GM08714 (cell line): ENCODE measurements around the gene TSNAX.
"Not testable (repeated sequence)": the region's sequence is repeated elsewhere in the genome, so short reads cannot be mapped to it uniquely, and the experiment has no call there.

Experiments
- H3K4me3 ChIP-seq: fragments of 200-500 bp; sonication (Bioruptor generic); 2 replicates; pipeline ENCODE4 v1.5.1; 2014; ENCODE audit warnings: mild to moderate bottlenecking, low read length, inconsistent platforms
- ZNF274 ChIP-seq: IDR thresholded peaks from 2 replicates; pipeline ENCODE4 v1.6.1; 2012; ENCODE audit warnings: mild to moderate bottlenecking, low read depth, low read length

TSNAX gene

DNA sequence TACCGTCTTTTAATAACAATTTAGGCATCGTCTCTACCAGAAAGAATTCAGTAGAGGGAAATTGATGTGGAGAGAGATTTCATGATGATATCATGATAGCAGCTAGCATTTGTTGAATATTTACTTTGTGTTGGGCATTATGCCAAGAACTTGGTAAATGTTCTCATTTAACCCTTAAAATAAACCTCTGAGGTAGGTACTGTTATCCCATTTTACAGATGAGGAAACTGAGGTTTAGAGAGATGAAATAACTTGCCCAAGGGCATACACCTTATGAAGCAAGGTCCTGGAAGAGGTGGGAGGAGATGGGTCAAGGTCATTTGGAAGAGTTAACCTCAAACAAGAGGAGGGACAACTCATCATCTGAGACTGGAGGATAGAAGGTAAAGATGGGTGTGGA is 34.8 kb downstream of the TSNAX start:
- no peak overlapping the region for H3K4me3 ChIP-seq

GRCh38 chr1:231564373-231564772 is 35.9 kb downstream of the TSNAX start:
- TF ChIP-seq ZNF274: no peak
- H3K4me3 ChIP-seq: no peak overlapping the region

More for the DNA sequence above, 34.8 kb downstream of the TSNAX start:
- no peak for TF ChIP-seq ZNF274

DNA sequence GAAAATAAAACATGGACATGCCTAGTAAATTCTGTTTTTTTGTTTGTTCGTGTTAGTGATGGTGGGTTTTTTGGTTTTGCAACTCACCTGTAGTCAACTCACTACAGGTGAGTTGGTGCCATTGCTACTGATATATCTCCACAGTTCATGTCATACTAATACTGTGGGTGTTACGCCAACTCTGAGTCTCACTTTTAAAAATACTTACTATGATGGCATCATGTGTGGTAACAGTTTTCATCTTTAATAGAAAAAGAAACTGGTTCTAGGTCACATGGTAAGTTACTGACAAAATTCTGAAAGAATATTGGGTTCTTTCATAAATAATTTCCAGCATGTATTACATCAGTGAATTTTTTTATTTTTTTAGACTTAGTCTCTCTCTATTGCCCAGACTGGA is 38.0 kb downstream of the TSNAX start:
- no peak for TF ChIP-seq ZNF274
- H3K4me3 ChIP-seq: no peak overlapping the region

GRCh38 chr1:231570262-231570661 is 41.8 kb downstream of the TSNAX start:
- not testable (repeated sequence) for H3K4me3 ChIP-seq

DNA sequence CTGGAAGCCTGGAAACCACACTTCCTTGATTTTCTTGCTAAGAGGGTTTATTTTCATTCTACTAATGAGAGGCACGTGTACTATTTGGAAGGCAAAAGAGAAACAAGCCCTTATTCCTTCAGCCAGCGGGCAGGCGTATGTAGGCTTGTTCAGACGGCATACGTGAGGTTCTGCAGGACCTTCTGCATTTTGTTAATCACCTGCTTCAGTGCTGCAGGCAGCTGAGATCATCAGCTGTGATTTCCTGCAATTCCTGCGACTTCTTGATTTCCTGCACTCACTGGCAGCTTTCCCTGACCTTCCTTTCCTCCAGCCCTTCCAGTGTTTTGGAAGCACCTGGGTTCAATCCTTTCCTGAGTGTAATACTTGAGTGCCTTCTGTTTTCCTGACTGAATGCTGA is 43.4 kb downstream of the TSNAX start:
- TF ChIP-seq ZNF274: no peak

GRCh38 chr1:231575472-231575871 is 47.0 kb downstream of the TSNAX start:
- no peak for TF ChIP-seq ZNF274
- H3K4me3 ChIP-seq: no peak overlapping the region

More for the DNA sequence above, 43.4 kb downstream of the TSNAX start:
- no peak overlapping the region for H3K4me3 ChIP-seq

DNA sequence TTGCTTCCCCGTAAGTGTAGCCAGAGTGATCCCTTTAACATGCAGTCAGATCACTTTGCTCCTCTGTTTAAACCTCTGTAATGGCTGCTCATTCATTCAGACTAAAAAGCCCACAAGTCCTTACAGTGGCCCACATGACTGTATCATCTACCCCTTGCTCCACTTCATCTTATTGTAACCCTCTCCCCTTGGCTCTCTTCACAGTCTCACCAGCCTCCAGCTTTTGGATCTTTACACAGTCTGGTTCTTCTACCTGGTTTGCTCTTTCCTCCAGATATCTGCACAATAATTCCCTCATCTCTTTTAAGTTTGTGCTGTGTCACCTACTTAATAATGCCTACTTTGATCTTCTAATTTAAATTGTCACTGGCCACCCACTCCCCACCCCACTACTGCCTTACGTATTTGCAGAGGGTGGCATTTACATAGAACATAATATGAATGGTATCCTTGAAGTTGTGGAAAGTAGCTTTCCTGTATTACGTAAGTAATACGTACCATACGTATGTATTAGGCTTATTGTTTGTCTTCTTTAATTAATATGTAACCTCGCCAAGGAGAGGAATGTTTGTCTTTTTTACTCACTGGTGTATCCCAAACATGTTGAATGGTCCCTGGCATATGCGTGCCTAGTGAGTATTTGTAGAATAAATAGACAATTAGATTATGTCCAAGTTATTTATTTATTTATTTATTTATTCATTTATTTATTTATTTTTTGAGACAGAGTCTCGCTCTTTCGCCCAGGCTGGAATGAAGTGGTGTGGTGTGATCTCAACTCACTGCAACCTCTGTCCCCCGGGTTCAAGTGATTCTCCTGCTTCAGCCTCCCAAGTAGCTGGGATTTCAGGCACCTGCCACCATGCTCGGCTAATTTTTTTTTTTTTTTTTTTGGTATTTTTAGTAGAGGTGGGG is 48.6 kb downstream of the TSNAX start:
- no peak overlapping the region for H3K4me3 ChIP-seq
- no peak for TF ChIP-seq ZNF274

DNA sequence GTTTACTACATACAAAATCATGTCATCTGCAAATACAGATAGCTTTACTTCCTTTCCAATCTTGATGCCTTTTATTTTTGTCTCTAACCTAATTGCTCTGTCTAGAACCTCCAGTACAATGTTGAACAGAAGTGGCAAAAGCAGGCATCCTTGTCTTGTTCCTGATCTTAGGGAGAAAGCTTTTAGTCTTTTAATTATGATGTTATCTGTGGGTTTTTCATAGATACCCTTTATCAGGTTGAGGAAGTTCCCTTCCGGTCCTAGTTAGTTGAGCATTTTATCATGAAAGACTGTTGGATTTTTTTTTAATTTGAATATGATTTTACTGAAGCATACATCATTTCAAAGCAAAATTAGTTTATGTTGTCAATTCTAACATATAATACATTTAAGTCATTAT is 52.4 kb downstream of the TSNAX start:
- no peak for TF ChIP-seq ZNF274
- H3K4me3 ChIP-seq: no peak overlapping the region

GRCh38 chr1:231581859-231582258 is 53.4 kb downstream of the TSNAX start:
- no peak for TF ChIP-seq ZNF274
- no peak overlapping the region for H3K4me3 ChIP-seq

GRCh38 chr1:231583376-231583775 is 54.9 kb downstream of the TSNAX start:
- H3K4me3 ChIP-seq: no peak overlapping the region
- no peak for TF ChIP-seq ZNF274

DNA sequence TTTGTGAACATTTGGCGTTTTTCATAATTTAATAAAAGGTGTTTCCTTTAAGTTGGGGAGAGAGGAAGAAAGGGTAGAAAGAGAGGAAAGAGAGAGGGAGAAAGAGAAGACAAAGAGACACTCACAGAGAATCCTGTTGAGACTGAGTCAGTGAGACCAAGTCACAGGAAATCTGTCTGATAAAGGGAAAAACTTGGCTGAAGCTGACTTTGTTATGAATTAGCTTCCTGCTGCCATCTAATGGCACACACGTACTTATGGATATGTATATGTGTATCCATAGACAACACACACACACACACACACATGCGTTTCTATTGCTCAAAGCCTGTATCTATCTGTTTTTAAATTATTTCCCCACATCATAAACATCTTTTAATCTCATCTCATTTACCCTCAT is 55.6 kb downstream of the TSNAX start:
- H3K4me3 ChIP-seq: no peak overlapping the region
- TF ChIP-seq ZNF274: no peak

GRCh38 chr1:231584921-231585320 is 56.5 kb downstream of the TSNAX start:
- no peak overlapping the region for H3K4me3 ChIP-seq
- TF ChIP-seq ZNF274: no peak

GRCh38 chr1:231590453-231591198 is 62.2 kb downstream of the TSNAX start:
- TF ChIP-seq ZNF274: no peak
- no peak overlapping the region for H3K4me3 ChIP-seq

DNA sequence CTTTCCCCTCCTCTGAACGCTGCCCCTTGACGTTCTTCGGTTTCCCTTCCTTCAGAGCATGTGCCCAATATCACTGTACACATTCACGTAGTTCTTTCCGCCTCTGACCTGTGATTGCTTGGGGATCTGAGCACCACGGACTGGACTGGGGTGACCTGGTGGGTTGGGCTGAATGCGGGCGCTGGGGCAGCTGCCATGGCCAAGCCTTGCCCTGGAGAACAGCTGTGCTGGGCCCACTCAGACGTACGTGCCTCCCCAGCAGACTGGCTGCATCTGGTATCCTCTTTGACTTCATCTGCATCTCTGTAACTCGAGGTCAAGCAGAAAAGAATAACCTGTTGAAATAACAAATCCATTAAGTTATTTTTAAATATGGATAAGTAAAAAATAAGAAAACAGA is 63.0 kb downstream of the TSNAX start:
- no peak overlapping the region for H3K4me3 ChIP-seq
- no peak for TF ChIP-seq ZNF274

DNA sequence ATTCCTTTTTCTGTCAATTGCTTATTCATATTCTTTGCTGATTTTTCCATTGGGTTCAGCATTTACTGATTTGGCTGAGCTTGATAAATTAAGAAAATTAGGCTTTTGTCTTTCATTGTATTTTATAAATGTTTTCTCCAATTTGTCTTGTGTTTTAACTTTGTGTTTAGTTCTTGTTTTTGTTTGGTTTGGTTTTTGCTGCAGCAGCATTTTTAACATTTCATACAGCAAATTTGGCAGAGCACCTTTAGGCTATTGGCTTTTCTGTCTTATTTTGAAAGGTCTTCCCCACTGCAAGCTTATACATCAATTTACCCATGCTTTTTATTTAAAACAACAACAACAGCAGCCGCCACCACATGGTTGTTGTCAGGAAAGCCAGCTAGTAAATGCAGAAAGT is 64.3 kb downstream of the TSNAX start:
- TF ChIP-seq ZNF274: no peak
- H3K4me3 ChIP-seq: no peak overlapping the region

DNA sequence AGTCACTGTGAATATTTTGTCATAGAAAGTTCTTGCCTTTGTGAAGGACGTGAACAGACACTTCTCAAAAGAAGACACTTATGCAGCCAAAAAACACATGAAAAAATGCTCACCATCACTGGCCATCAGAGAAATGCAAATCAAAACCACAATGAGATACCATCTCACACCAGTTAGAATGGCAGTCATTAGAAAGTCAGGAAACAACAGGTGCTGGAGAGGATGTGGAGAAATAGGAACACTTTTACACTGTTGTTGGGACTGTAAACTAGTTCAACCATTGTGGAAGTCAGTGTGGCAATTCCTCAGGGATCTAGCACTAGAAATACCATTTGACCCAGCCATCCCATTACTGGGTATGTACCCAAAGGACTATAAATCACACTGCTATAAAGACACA is 64.8 kb downstream of the TSNAX start:
- H3K4me3 ChIP-seq: not testable (repeated sequence)
